Measurements from ENCODE around the gene CPT1B.

CPT1B gene

DNA sequence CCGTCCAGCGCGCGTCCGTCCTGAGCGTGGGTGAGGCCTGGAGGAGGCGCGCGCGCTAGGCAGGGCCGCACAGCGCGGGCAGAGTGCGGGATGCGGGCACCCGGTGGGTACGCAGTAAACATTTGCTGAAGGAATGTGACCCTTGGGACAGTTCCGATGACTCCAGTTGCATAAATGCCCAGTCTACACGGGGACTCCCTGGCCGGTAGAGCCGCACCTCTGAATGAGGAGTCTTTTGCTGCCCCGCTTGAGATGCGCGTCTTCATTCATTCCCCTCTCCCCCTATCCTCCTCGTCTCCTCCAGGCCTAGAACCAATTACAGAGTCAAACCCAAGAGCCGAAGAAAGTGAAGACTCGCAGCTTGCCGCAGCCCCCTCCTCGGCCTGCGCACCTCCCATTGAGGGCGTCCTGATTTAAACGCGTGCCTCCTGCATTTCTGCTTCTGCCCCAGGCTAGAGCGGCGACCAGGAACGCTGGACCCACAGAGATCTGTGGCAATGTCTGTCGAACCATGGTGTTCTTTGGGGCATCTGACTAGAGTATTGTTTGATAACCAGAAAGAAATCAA lies 5.2 kb upstream of the CPT1B start:
- H3K9me3 ChIP-seq (ENCODE audit: control insufficient read depth in 1 of 2, low read length in 2 of 2), result no peaks in the 10 kb centered on the region
- peaks cover 3 to 5% of the 10 kb centered on the region in 2 donors for H3K36me3 ChIP-seq (ENCODE audit: control insufficient read depth in 1 of 2, insufficient read depth in 2 of 2, low read length in 2 of 2)
- H3K27me3 ChIP-seq (ENCODE audit: low read depth, low read length), result no peaks in the 10 kb centered on the region
- peak overlapping the region; percentile 74 to 83 for H3K4me3 ChIP-seq (ENCODE audit: low read depth in 1 of 2, low read length in 2 of 2)
- peaks cover 10 to 20% of the 10 kb centered on the region in 2 donors for H3K4me1 ChIP-seq (ENCODE audit: control insufficient read depth in 1 of 2, insufficient read depth in 2 of 2, low read length in 2 of 2)
- H3K27ac ChIP-seq (ENCODE audit: low read length), result no peak overlapping the region

DNA sequence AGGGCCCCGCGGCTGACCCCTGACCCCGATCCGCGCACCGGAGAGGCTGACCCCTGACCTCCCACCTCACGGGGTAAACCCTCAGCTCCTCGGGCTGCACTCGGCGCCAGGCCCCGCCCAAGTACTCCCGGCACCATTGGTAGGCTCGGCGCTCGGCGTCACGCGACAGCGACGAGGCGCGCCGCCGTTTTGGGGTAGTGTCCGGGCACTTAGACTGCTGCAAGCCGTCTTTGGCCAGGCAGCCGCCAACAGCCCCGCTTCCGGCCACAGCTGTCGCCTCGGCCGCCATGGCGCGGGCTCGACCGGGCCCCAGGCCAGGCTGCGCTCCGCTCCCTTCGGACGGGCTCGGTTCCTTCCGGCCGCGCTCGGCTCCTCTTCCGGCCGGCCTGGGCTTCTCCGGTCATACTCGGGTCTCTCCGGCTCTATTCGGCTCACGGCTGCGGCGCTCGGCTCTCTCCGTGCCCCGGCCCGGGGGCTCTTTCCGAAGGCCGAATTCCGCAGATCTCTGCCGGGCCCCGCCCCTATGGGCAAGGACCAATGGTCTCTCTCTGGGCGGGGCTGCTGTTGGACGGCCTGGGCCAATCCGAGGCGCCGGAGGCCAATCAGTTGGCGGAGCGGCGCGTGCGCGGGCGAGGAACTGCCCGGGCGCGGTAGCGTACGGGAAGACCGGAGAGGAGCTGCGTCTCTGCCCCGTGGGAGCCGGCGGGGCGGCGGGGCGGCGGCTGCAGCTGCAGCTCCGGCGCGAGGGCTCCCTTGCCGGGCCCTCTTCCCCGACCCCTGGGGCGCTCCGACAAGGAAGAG lies 4.5 kb upstream of the CPT1B start, which contains the start of gene CHKB:
CHKB (minus strand) TSS at position 357 of the 801 bp plus-strand sequence; CDS start at position 289, 68 bp downstream.
- H3K27me3 ChIP-seq (ENCODE audit: low read depth, low read length), result no peaks in the 10 kb centered on the region
- H3K27ac ChIP-seq (ENCODE audit: low read length), result peak within 1 kb of the TSS; percentile 84
- peak within 1 kb of the TSS; percentile 74 to 83 for H3K4me3 ChIP-seq (ENCODE audit: low read depth in 1 of 2, low read length in 2 of 2)
- peaks cover 3 to 5% of the 10 kb centered on the region in 2 donors for H3K36me3 ChIP-seq (ENCODE audit: control insufficient read depth in 1 of 2, insufficient read depth in 2 of 2, low read length in 2 of 2)
- peaks cover 10 to 23% of the 10 kb centered on the region in 2 donors for H3K4me1 ChIP-seq (ENCODE audit: control insufficient read depth in 1 of 2, insufficient read depth in 2 of 2, low read length in 2 of 2)
- no peaks in the 10 kb centered on the region for H3K9me3 ChIP-seq (ENCODE audit: control insufficient read depth in 1 of 2, low read length in 2 of 2)

GRCh38 chr22:50581950-50582492 lies 3.8 kb upstream of the CPT1B start:
- Histone ChIP-seq H3K27me3 (ENCODE audit: low read depth, low read length) (no peaks in the 10 kb centered on the region), H3K27ac (ENCODE audit: low read length) (peak overlapping the region; percentile 84), H3K4me1 (ENCODE audit: control insufficient read depth in 1 of 2, insufficient read depth in 2 of 2, low read length in 2 of 2) (peaks cover 10 to 27% of the 10 kb centered on the region in 2 donors), H3K9me3 (ENCODE audit: control insufficient read depth in 1 of 2, low read length in 2 of 2) (no peaks in the 10 kb centered on the region), H3K4me3 (ENCODE audit: low read depth in 1 of 2, low read length in 2 of 2) (peak overlapping the region; percentile 70 to 83), H3K36me3 (ENCODE audit: control insufficient read depth in 1 of 2, insufficient read depth in 2 of 2, low read length in 2 of 2) (peaks cover 3 to 5% of the 10 kb centered on the region in 2 donors)

DNA sequence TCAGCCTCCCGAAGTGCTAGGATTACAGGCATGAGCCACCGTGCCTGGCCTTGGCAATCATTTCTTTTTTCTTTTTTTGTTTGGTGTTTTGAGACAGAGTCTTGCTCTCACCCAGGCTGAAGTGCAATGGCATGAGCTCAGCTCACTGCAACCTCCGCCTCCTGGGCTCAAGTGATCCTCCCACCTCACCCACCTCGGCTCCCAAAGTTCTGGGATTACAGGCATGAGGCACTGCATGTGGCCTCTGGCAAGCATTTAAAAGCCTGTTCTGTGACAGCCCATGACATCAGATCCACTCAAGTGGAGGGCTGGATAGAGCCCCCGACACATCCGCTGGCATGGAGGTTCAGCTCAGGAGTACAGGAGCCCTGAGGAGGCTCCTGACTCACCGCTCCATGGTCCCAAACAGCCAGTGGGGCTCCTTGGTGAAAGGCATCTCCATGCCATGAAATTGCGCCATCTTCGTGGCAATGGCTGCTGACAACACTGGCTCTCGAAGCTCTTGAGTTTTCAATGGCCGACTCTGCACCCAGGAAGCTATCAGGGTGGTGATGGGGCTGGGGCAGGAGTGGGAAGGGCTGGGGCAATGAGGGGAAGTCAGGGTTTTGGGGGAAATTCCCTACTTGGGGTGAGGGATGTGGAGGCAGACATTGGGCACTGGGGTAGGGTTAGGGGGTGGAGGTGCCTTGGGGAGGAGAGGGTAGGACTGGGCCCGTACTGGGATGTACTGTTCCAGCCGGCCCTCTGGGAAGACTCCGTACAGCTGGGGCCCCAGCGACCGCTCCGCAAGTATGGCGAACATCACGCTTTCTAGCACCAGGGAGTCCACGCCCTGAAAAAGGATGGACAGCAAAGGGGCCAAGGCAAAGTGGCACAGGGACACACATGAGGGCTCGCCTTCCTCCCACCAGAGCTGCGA lies 3.1 kb upstream of the CPT1B start:
- Histone ChIP-seq H3K4me1 (ENCODE audit: control insufficient read depth in 1 of 2, insufficient read depth in 2 of 2, low read length in 2 of 2) (peaks cover 10 to 27% of the 10 kb centered on the region in 2 donors), H3K4me3 (ENCODE audit: low read depth in 1 of 2, low read length in 2 of 2) (peak overlapping the region; percentile 70 to 83), H3K27ac (ENCODE audit: low read length) (no peak overlapping the region)

DNA sequence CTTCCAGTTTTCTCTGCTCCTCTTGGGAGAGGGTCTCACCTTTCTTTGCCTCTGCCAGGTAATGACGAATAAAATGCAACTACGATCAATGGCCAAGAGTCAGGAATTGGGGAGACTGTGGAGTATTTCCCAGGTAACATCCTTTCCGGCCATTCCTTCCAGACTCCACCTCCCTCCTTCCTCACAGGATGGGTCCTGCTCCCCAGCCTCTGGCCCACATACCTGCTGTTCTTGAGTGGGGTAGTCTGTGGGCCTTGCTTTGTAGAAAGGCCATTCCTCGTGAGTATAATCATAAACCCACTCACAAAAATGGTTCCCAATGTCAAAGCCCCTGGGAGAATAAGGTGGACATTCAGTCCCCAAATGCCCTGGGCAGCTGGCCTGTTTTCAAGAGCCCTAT lies 1.5 kb upstream of the CPT1B start:
- peaks cover 5 to 9% of the 10 kb centered on the region in 2 donors for H3K36me3 ChIP-seq (ENCODE audit: control insufficient read depth in 1 of 2, insufficient read depth in 2 of 2, low read length in 2 of 2)
- no peaks in the 10 kb centered on the region for H3K27me3 ChIP-seq (ENCODE audit: low read depth, low read length)
- no peaks in the 10 kb centered on the region for H3K9me3 ChIP-seq (ENCODE audit: control insufficient read depth in 1 of 2, low read length in 2 of 2)
- H3K27ac ChIP-seq (ENCODE audit: low read length), result no peak overlapping the region
- peaks cover 10 to 27% of the 10 kb centered on the region in 2 donors for H3K4me1 ChIP-seq (ENCODE audit: control insufficient read depth in 1 of 2, insufficient read depth in 2 of 2, low read length in 2 of 2)
- no peak overlapping the region for H3K4me3 ChIP-seq (ENCODE audit: low read depth in 1 of 2, low read length in 2 of 2)

More for the DNA sequence above, 3.1 kb upstream of the CPT1B start:
- peaks cover 3 to 5% of the 10 kb centered on the region in 2 donors for H3K36me3 ChIP-seq (ENCODE audit: control insufficient read depth in 1 of 2, insufficient read depth in 2 of 2, low read length in 2 of 2)
- no peaks in the 10 kb centered on the region for H3K27me3 ChIP-seq (ENCODE audit: low read depth, low read length)
- H3K9me3 ChIP-seq (ENCODE audit: control insufficient read depth in 1 of 2, low read length in 2 of 2), result no peaks in the 10 kb centered on the region

- peaks cover 9 to 27% of the 10 kb centered on the region in 2 donors for H3K4me1 ChIP-seq (ENCODE audit: control insufficient read depth in 1 of 2, insufficient read depth in 2 of 2, low read length in 2 of 2)
- H3K9me3 ChIP-seq (ENCODE audit: control insufficient read depth in 1 of 2, low read length in 2 of 2), result no peaks in the 10 kb centered on the region
- H3K36me3 ChIP-seq (ENCODE audit: control insufficient read depth in 1 of 2, insufficient read depth in 2 of 2, low read length in 2 of 2), result peaks cover 5 to 14% of the 10 kb centered on the region in 2 donors
- peak overlapping the region in 1 of 2 donors; percentile 49 for H3K4me3 ChIP-seq (ENCODE audit: low read depth in 1 of 2, low read length in 2 of 2)
- H3K27me3 ChIP-seq (ENCODE audit: low read depth, low read length), result no peaks in the 10 kb centered on the region
- H3K27ac ChIP-seq (ENCODE audit: low read length), result no peak overlapping the region
Measured at GRCh38 chr22:50578776-50579310, 616 bp upstream of the CPT1B start.

DNA sequence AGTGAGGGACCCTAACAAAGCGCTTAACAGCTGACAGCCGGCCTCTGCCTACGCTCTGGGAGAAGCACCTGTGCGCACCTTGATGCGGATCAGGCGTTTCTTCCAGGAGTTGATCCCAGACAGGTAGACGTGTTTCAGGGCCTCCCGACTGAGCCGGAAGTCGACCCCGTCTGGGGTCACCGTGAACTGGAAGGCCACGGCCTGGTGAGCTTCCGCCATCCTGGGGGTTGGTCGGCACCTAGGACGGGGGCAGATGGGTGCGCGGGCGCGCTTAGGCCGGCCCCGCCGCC lies 585 bp downstream of the CPT1B start:
- H3K4me3 ChIP-seq (ENCODE audit: low read depth in 1 of 2, low read length in 2 of 2), result no peak overlapping the region
- no peaks in the 10 kb centered on the region for H3K9me3 ChIP-seq (ENCODE audit: control insufficient read depth in 1 of 2, low read length in 2 of 2)
- no peak overlapping the region for H3K27ac ChIP-seq (ENCODE audit: low read length)
- H3K27me3 ChIP-seq (ENCODE audit: low read depth, low read length), result no peaks in the 10 kb centered on the region
- peaks cover 5 to 22% of the 10 kb centered on the region in 2 donors for H3K36me3 ChIP-seq (ENCODE audit: control insufficient read depth in 1 of 2, insufficient read depth in 2 of 2, low read length in 2 of 2)
- peaks cover 4 to 27% of the 10 kb centered on the region in 2 donors for H3K4me1 ChIP-seq (ENCODE audit: control insufficient read depth in 1 of 2, insufficient read depth in 2 of 2, low read length in 2 of 2)

DNA sequence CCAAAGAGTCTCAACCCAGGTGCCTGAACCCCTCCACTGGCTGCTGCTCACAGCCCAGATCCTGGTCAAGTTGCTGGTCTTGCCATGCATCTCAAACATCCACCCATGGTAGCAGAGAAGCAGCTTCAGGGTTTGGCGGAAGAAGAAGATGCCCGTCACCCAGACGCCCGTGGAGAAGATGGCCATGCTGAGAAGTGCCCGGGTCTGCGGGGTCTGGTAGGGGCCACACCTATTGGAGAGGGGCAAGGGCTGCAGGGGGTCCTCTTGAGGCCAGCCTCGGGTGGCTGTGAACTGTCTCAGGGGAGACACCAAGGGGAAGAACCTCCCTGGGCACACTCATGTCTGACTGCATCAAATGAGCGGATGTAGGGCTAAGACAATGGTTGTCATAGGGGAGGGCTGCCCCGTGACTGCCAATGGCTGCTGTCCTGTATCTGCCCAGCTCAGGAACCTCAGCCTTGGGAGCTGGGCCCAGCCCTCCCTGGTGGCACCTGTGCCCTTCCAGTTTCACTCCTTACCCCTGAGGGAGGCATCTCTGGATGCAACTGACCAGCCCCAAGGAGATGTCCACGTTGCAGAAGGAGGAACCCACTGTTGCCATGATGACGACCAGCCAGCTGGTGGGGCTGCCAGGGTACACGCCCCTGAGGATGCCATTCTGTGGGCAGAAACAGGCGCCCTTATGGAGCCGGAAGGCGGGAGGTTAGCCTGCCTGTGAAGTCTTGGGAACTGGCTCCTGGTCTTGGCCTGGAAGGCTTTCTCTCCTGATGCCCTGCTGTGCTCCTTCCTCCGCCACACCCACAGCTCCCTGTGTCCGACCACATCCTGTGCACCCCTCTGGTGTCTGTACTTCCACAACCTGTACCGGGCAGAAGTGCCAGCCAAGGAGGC lies 1.2 kb downstream of the CPT1B start:
- Histone ChIP-seq H3K4me3 (ENCODE audit: low read depth in 1 of 2, low read length in 2 of 2) (no peak overlapping the region), H3K36me3 (ENCODE audit: control insufficient read depth in 1 of 2, insufficient read depth in 2 of 2, low read length in 2 of 2) (peaks cover 5 to 22% of the 10 kb centered on the region in 2 donors), H3K4me1 (ENCODE audit: control insufficient read depth in 1 of 2, insufficient read depth in 2 of 2, low read length in 2 of 2) (peaks cover 4 to 27% of the 10 kb centered on the region in 2 donors), H3K27ac (ENCODE audit: low read length) (no peak overlapping the region), H3K9me3 (ENCODE audit: control insufficient read depth in 1 of 2, low read length in 2 of 2) (no peaks in the 10 kb centered on the region), H3K27me3 (ENCODE audit: low read depth, low read length) (no peaks in the 10 kb centered on the region)

- Histone ChIP-seq H3K4me1 (ENCODE audit: control insufficient read depth in 1 of 2, insufficient read depth in 2 of 2, low read length in 2 of 2) (peaks cover 0 to 18% of the 10 kb centered on the region in 2 donors), H3K36me3 (ENCODE audit: control insufficient read depth in 1 of 2, insufficient read depth in 2 of 2, low read length in 2 of 2) (peaks cover 5 to 31% of the 10 kb centered on the region in 2 donors), H3K27ac (ENCODE audit: low read length) (no peak overlapping the region), H3K27me3 (ENCODE audit: low read depth, low read length) (no peaks in the 10 kb centered on the region), H3K4me3 (ENCODE audit: low read depth in 1 of 2, low read length in 2 of 2) (no peak overlapping the region), H3K9me3 (ENCODE audit: control insufficient read depth in 1 of 2, low read length in 2 of 2) (no peaks in the 10 kb centered on the region)
Measured at GRCh38 chr22:50576070-50576469, 2.2 kb downstream of the CPT1B start.

GRCh38 chr22:50575426-50575941 lies 2.7 kb downstream of the CPT1B start:
- Histone ChIP-seq H3K9me3 (ENCODE audit: control insufficient read depth in 1 of 2, low read length in 2 of 2) (no peaks in the 10 kb centered on the region), H3K36me3 (ENCODE audit: control insufficient read depth in 1 of 2, insufficient read depth in 2 of 2, low read length in 2 of 2) (peaks cover 5 to 37% of the 10 kb centered on the region in 2 donors), H3K27me3 (ENCODE audit: low read depth, low read length) (no peaks in the 10 kb centered on the region), H3K4me1 (ENCODE audit: control insufficient read depth in 1 of 2, insufficient read depth in 2 of 2, low read length in 2 of 2) (peaks cover 0 to 17% of the 10 kb centered on the region in 2 donors), H3K27ac (ENCODE audit: low read length) (no peak overlapping the region), H3K4me3 (ENCODE audit: low read depth in 1 of 2, low read length in 2 of 2) (no peak overlapping the region)
